ENCODE results near the gene UGCG.

GRCh38 chr9:111915425-111915758 lies 18.8 kb downstream of the UGCG start:
- TF ChIP-seq, protein P1, sequence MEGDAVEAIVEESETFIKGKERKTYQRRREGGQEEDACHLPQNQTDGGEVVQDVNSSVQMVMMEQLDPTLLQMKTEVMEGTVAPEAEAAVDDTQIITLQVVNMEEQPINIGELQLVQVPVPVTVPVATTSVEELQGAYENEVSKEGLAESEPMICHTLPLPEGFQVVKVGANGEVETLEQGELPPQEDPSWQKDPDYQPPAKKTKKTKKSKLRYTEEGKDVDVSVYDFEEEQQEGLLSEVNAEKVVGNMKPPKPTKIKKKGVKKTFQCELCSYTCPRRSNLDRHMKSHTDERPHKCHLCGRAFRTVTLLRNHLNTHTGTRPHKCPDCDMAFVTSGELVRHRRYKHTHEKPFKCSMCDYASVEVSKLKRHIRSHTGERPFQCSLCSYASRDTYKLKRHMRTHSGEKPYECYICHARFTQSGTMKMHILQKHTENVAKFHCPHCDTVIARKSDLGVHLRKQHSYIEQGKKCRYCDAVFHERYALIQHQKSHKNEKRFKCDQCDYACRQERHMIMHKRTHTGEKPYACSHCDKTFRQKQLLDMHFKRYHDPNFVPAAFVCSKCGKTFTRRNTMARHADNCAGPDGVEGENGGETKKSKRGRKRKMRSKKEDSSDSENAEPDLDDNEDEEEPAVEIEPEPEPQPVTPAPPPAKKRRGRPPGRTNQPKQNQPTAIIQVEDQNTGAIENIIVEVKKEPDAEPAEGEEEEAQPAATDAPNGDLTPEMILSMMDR (IDR thresholded peaks at IDR 0.05), result no peak
- TF ChIP-seq EZH2 (IDR thresholded peaks at IDR 0.05; ENCODE audit: borderline replicate concordance, insufficient read depth, low read depth, low read length, poor library complexity, severe bottlenecking), result no peak

Data from B cell (primary cell).